NT2/D1 (cell line): Measurements from ENCODE around the gene TMEM235.

Experiments used
- SUZ12 ChIP-seq: IDR thresholded peaks from 2 replicates; pipeline ENCODE4 v1.6.1; 2011; ENCODE audit not compliant: insufficient read length, insufficient read depth; ENCODE audit errors: extremely low read depth
- YY1 ChIP-seq: IDR thresholded peaks from 2 replicates; pipeline ENCODE4 v1.6.1; 2011; ENCODE audit not compliant: insufficient read length, insufficient read depth
- ZNF274 ChIP-seq: IDR thresholded peaks from 2 replicates; pipeline ENCODE4 v1.6.1; 2011; ENCODE audit warnings: mild to moderate bottlenecking, low read depth, low read length

DNA sequence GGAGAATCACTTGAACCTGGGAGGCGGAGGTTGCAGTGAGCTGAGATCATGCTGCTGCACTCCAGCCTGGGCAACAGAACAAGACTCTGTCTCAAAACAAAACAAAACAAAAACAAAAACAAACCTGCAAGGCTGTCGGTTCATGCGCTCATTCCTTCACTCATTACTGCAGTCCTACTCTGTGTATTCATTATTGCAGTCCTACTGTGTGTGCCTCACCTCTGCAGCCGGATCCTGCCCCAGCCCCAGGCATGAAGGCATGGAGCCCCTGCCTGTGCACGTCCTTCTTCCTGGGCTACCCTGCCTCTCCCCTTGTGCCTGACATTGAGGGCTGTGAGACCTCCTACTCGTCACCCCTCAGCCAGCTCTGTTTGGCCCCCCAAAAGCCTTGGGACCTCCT lies 57.6 kb downstream of the TMEM235 start:
- no peak for TF ChIP-seq ZNF274
- no peak for TF ChIP-seq SUZ12
- no peak for TF ChIP-seq YY1
